T-helper 1 cell treated with Interleukin-12 subunit alpha and Interleukin-12 subunit beta and Interleukin-4 antibody, amounts not matched to agents 30 μg/mL and 1 μg/mL, for 36 hours (primary cell): Measurements from ENCODE around the gene KCTD15.

ENCODE experiments used
- H3K27ac Mint-ChIP-seq: one replicate; pipeline ENCODE4 v1.8.0; 2021; ENCODE audit warnings: mild to moderate bottlenecking, mixed read lengths
- H3K27me3 Mint-ChIP-seq: one replicate; pipeline ENCODE4 v1.8.0; 2021; ENCODE audit warnings: low read depth, mixed read lengths
- H3K36me3 Mint-ChIP-seq: one replicate; pipeline ENCODE4 v1.8.0; 2021; ENCODE audit warnings: low read depth, mixed read lengths
- H3K4me1 Mint-ChIP-seq: one replicate; pipeline ENCODE4 v1.8.0; 2021; ENCODE audit warnings: low read depth, mixed read lengths
- H3K4me3 Mint-ChIP-seq: one replicate; pipeline ENCODE4 v1.8.0; 2021; ENCODE audit warnings: mild to moderate bottlenecking, moderate library complexity, mixed read lengths
- H3K9me3 Mint-ChIP-seq: one replicate; pipeline ENCODE4 v1.8.0; 2021; ENCODE audit warnings: mixed read lengths

The KCTD15 gene

GRCh38 chr19:33759356-33759755 lies 37.3 kb upstream of the KCTD15 start:
- no peaks in the 10 kb centered on the region for H3K9me3 Mint-ChIP-seq
- H3K27ac Mint-ChIP-seq = no peak overlapping the region
- no peaks in the 10 kb centered on the region for H3K36me3 Mint-ChIP-seq
- no peaks in the 10 kb centered on the region for H3K4me1 Mint-ChIP-seq
- H3K4me3 Mint-ChIP-seq = no peak overlapping the region
- H3K27me3 Mint-ChIP-seq = peaks cover 3% of the 10 kb centered on the region

GRCh38 chr19:33763633-33764371 lies 32.9 kb upstream of the KCTD15 start:
- H3K36me3 Mint-ChIP-seq = no peaks in the 10 kb centered on the region
- H3K4me3 Mint-ChIP-seq = no peak overlapping the region
- H3K27ac Mint-ChIP-seq = no peak overlapping the region
- no peaks in the 10 kb centered on the region for H3K9me3 Mint-ChIP-seq
- H3K27me3 Mint-ChIP-seq = peaks cover 3% of the 10 kb centered on the region
- H3K4me1 Mint-ChIP-seq = no peaks in the 10 kb centered on the region

GRCh38 chr19:33766623-33767022 lies 30.0 kb upstream of the KCTD15 start:
- Mint-ChIP-seq H3K4me1 (no peaks in the 10 kb centered on the region), H3K27ac (no peak overlapping the region), H3K4me3 (no peak overlapping the region), H3K27me3 (no peaks in the 10 kb centered on the region), H3K9me3 (no peaks in the 10 kb centered on the region), H3K36me3 (no peaks in the 10 kb centered on the region)

GRCh38 chr19:33767898-33768413 lies 28.7 kb upstream of the KCTD15 start:
- H3K27me3 Mint-ChIP-seq = no peaks in the 10 kb centered on the region

GRCh38 chr19:33769208-33769607 lies 27.5 kb upstream of the KCTD15 start:
- no peaks in the 10 kb centered on the region for H3K9me3 Mint-ChIP-seq
- H3K36me3 Mint-ChIP-seq = no peaks in the 10 kb centered on the region
- H3K27me3 Mint-ChIP-seq = no peaks in the 10 kb centered on the region
- no peak overlapping the region for H3K4me3 Mint-ChIP-seq
- no peak overlapping the region for H3K27ac Mint-ChIP-seq
- no peaks in the 10 kb centered on the region for H3K4me1 Mint-ChIP-seq

More at GRCh38 chr19:33767898-33768413, 28.7 kb upstream of the KCTD15 start:
- Mint-ChIP-seq H3K27ac (no peak overlapping the region), H3K4me1 (no peaks in the 10 kb centered on the region), H3K9me3 (no peaks in the 10 kb centered on the region), H3K36me3 (no peaks in the 10 kb centered on the region), H3K4me3 (no peak overlapping the region)

- Mint-ChIP-seq H3K36me3 (no peaks in the 10 kb centered on the region), H3K4me1 (no peaks in the 10 kb centered on the region), H3K27ac (no peak overlapping the region), H3K4me3 (no peak overlapping the region), H3K27me3 (no peaks in the 10 kb centered on the region), H3K9me3 (no peaks in the 10 kb centered on the region)
Measured at GRCh38 chr19:33770107-33770506, 26.6 kb upstream of the KCTD15 start.

GRCh38 chr19:33771384-33772101 lies 25.1 kb upstream of the KCTD15 start:
- H3K36me3 Mint-ChIP-seq = no peaks in the 10 kb centered on the region
- H3K4me3 Mint-ChIP-seq = no peak overlapping the region
- no peak overlapping the region for H3K27ac Mint-ChIP-seq
- no peaks in the 10 kb centered on the region for H3K4me1 Mint-ChIP-seq
- H3K9me3 Mint-ChIP-seq = no peaks in the 10 kb centered on the region
- H3K27me3 Mint-ChIP-seq = no peaks in the 10 kb centered on the region

GRCh38 chr19:33772102-33772857 lies 24.4 kb upstream of the KCTD15 start:
- H3K4me1 Mint-ChIP-seq = no peaks in the 10 kb centered on the region
- H3K4me3 Mint-ChIP-seq = no peak overlapping the region
- no peak overlapping the region for H3K27ac Mint-ChIP-seq
- H3K27me3 Mint-ChIP-seq = no peaks in the 10 kb centered on the region
- no peaks in the 10 kb centered on the region for H3K36me3 Mint-ChIP-seq
- no peaks in the 10 kb centered on the region for H3K9me3 Mint-ChIP-seq

GRCh38 chr19:33772858-33773180 lies 23.9 kb upstream of the KCTD15 start:
- Mint-ChIP-seq H3K27ac (no peak overlapping the region), H3K4me1 (no peaks in the 10 kb centered on the region), H3K9me3 (no peaks in the 10 kb centered on the region), H3K4me3 (no peak overlapping the region), H3K36me3 (no peaks in the 10 kb centered on the region), H3K27me3 (no peaks in the 10 kb centered on the region)

- peaks cover 3% of the 10 kb centered on the region for H3K4me1 Mint-ChIP-seq
- no peaks in the 10 kb centered on the region for H3K36me3 Mint-ChIP-seq
- H3K27me3 Mint-ChIP-seq = peaks cover 7% of the 10 kb centered on the region
- H3K9me3 Mint-ChIP-seq = no peaks in the 10 kb centered on the region
- H3K27ac Mint-ChIP-seq = no peak overlapping the region
- H3K4me3 Mint-ChIP-seq = no peak overlapping the region
Measured at GRCh38 chr19:33773704-33774624, 22.7 kb upstream of the KCTD15 start.

GRCh38 chr19:33774751-33775150 lies 21.9 kb upstream of the KCTD15 start:
- no peak overlapping the region for H3K27ac Mint-ChIP-seq
- no peaks in the 10 kb centered on the region for H3K9me3 Mint-ChIP-seq
- peaks cover 12% of the 10 kb centered on the region for H3K27me3 Mint-ChIP-seq
- H3K36me3 Mint-ChIP-seq = no peaks in the 10 kb centered on the region
- H3K4me1 Mint-ChIP-seq = peaks cover 3% of the 10 kb centered on the region
- no peak overlapping the region for H3K4me3 Mint-ChIP-seq

GRCh38 chr19:33775731-33776487 lies 20.8 kb upstream of the KCTD15 start:
- Mint-ChIP-seq H3K36me3 (no peaks in the 10 kb centered on the region), H3K9me3 (no peaks in the 10 kb centered on the region), H3K27me3 (peaks cover 17% of the 10 kb centered on the region), H3K4me1 (peaks cover 3% of the 10 kb centered on the region), H3K4me3 (no peak overlapping the region), H3K27ac (no peak overlapping the region)

- H3K27me3 Mint-ChIP-seq = peaks cover 19% of the 10 kb centered on the region
- peaks cover 3% of the 10 kb centered on the region for H3K4me1 Mint-ChIP-seq
- no peaks in the 10 kb centered on the region for H3K9me3 Mint-ChIP-seq
Measured at GRCh38 chr19:33777351-33777750, 19.3 kb upstream of the KCTD15 start.

More at GRCh38 chr19:33777351-33777750, 19.3 kb upstream of the KCTD15 start:
- Mint-ChIP-seq H3K4me3 (no peak overlapping the region), H3K36me3 (no peaks in the 10 kb centered on the region), H3K27ac (no peak overlapping the region)
